IPS DF 4.7 (cell line): Measurements from ENCODE around the gene SLC48A1.

ENCODE experiments used
- DNase-seq: peaks from one replicate; pipeline ENCODE4 v3.0.0-alpha.2; 2013; ENCODE audit warnings: low spot score; ENCODE audit errors: extremely low read depth

The SLC48A1 gene

GRCh38 chr12:47744005-47744651, 28.9 kb upstream of the SLC48A1 start:
- DNase-seq: no peak

- DNase-seq: no peak
Measured at GRCh38 chr12:47744778-47745436, 28.1 kb upstream of the SLC48A1 start.

- no peak for DNase-seq
Measured at GRCh38 chr12:47745485-47746041, 27.5 kb upstream of the SLC48A1 start.

- DNase-seq: no peak
Measured at GRCh38 chr12:47746073-47746472, 27.0 kb upstream of the SLC48A1 start.

- DNase-seq: no peak
Measured at GRCh38 chr12:47746523-47746922, 26.5 kb upstream of the SLC48A1 start.

GRCh38 chr12:47747126-47747525, 25.9 kb upstream of the SLC48A1 start:
- DNase-seq: no peak

GRCh38 chr12:47747596-47748506, 25.2 kb upstream of the SLC48A1 start:
- no peak for DNase-seq

- no peak for DNase-seq
Measured at GRCh38 chr12:47748507-47748828, 24.6 kb upstream of the SLC48A1 start.

GRCh38 chr12:47748899-47749298, 24.1 kb upstream of the SLC48A1 start:
- DNase-seq: no peak

- no peak for DNase-seq
Measured at GRCh38 chr12:47750229-47750798, 22.7 kb upstream of the SLC48A1 start.

- DNase-seq: no peak
Measured at GRCh38 chr12:47750916-47751470, 22.0 kb upstream of the SLC48A1 start.

GRCh38 chr12:47751561-47751960, 21.5 kb upstream of the SLC48A1 start:
- DNase-seq: no peak

GRCh38 chr12:47752121-47752520, 20.9 kb upstream of the SLC48A1 start:
- DNase-seq: no peak

- DNase-seq: no peak
Measured at GRCh38 chr12:47752552-47752951, 20.5 kb upstream of the SLC48A1 start.

- no peak for DNase-seq
Measured at GRCh38 chr12:47753021-47754001, 19.7 kb upstream of the SLC48A1 start.

GRCh38 chr12:47754126-47754525, 18.9 kb upstream of the SLC48A1 start:
- no peak for DNase-seq

- DNase-seq: no peak
Measured at GRCh38 chr12:47754881-47755280, 18.2 kb upstream of the SLC48A1 start.

GRCh38 chr12:47755655-47756562, 17.1 kb upstream of the SLC48A1 start:
- DNase-seq: no peak

- DNase-seq: no peak
Measured at GRCh38 chr12:47757364-47757839, 15.6 kb upstream of the SLC48A1 start.
